ENCODE results near the gene AFAP1L2.

The AFAP1L2 gene, protein sequence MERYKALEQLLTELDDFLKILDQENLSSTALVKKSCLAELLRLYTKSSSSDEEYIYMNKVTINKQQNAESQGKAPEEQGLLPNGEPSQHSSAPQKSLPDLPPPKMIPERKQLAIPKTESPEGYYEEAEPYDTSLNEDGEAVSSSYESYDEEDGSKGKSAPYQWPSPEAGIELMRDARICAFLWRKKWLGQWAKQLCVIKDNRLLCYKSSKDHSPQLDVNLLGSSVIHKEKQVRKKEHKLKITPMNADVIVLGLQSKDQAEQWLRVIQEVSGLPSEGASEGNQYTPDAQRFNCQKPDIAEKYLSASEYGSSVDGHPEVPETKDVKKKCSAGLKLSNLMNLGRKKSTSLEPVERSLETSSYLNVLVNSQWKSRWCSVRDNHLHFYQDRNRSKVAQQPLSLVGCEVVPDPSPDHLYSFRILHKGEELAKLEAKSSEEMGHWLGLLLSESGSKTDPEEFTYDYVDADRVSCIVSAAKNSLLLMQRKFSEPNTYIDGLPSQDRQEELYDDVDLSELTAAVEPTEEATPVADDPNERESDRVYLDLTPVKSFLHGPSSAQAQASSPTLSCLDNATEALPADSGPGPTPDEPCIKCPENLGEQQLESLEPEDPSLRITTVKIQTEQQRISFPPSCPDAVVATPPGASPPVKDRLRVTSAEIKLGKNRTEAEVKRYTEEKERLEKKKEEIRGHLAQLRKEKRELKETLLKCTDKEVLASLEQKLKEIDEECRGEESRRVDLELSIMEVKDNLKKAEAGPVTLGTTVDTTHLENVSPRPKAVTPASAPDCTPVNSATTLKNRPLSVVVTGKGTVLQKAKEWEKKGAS

DNA sequence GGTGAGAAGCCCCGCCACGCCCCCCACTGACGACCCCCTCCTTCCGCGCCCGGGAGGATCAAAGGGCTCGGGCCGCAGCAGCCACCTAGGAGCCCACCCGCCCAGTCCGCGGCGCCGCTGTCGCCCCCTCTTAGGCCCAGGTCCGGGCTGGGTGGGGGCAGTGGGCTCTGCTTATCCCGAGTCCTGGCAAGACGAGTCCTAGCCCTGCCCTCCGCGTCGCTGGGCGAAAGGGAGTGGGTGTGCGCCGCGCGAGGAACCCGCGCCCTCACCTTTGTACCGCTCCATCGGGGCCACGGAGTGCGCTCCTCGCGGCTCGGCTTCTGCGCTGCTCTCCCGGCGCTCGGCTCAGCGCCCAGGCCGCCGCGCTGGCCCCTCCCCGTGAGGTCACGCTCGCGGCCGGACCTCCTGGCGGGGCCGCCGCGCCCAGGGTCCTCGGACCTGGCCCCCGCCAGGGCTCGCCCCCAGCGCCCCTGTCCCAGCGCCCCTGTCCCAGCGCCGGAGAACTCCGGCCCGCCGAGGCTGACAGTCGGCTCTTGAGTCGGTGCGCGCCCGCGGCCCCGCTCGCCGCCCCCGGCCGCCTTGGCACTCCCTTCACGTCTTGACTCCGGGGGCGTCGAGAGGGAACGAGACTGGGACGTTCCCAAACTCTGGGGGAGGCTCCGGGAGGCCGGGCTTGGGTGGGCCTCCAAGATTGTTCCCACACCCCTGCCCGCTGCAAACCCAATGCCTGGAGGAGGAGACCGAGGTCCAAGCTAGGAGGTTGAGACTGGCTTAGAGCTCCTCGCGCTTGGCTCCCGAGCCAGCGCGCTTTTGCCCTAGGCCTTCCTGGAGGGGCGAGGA lies at the start of gene AFAP1L2:
Gene AFAP1L2 (minus strand): TSS at position 332 of the 840 bp plus-strand sequence. CDS start 47 bp downstream, at position 285.
- no peak for DNase-seq

DNA sequence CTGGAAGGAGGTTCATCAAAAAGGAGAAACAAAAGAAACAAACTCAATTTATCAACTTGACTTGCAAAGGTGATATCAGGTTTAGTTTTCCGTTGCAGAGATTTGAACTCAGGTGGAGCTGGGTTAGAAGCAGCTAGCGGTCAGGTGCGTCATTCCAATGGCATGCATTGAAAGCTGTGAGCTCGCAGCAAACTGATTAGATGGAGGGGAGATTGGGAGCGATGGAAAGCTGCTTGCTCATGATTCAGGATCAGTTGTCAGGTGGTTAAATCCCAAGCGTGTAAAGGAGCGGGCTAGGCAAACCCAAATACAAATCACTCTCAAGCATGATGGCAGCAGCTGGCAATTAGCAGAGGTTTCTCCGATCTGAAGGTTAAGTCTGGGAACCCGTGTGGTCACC lies 49.3 kb upstream of the AFAP1L2 start:
- no peak for DNase-seq

DNA sequence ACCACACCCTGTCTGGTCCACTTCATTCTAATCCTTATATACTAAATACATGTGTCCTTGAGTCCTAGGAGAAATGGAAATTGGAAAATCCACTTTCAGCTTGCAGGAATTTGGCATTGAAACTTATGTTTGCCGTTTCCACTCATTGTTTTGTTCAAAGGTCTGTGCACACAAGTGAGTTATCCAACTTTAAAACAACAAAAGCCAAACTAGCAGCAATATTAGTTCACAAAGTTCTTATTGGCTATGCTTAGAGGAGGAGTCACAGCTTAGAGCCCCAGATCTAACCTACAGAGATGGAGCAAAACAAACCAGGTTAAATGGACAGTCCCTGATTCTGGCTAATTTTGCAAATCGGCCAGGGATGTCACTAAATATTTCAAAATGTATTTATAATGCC lies 44.6 kb upstream of the AFAP1L2 start:
- DNase-seq, result no peak

DNA sequence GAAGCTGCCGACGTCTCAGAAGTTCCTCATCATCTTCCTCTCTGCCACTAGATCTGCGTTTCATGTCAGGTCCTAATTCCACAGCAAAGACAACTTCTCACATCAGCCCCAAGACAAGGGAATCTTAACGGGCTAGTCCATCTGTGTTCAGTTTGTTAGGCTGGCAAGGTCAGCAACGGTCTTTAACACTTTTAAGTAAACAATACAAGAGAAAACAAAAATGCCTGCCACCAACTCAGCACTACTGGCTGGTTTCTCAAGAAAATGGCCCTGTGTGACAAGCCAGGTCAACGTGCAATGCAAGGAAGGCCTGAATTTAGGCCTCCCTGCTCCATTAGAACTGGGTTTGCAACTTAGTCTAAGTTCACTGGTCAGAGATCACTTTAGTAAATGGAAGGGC lies 41.0 kb upstream of the AFAP1L2 start:
- no peak for DNase-seq

DNA sequence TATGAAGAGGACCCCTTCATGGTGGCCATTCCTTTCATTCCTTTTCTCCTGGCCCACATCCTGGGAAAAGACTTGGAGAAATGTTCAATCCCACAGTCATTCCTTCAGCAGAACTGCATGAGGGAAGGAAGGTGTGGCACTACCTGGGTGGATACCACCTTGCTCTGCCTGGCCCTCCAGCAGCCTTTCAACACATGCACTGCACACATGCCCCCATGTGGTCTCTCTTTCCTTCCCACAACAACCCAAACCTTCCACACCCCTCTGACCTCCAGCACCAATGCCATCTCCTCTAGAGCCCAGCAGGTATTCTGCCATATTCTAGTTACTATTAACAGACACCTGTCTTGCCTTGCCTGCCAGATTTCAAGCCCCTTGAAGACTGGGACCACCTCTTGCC lies 40.5 kb upstream of the AFAP1L2 start:
- DNase-seq, result no peak

DNA sequence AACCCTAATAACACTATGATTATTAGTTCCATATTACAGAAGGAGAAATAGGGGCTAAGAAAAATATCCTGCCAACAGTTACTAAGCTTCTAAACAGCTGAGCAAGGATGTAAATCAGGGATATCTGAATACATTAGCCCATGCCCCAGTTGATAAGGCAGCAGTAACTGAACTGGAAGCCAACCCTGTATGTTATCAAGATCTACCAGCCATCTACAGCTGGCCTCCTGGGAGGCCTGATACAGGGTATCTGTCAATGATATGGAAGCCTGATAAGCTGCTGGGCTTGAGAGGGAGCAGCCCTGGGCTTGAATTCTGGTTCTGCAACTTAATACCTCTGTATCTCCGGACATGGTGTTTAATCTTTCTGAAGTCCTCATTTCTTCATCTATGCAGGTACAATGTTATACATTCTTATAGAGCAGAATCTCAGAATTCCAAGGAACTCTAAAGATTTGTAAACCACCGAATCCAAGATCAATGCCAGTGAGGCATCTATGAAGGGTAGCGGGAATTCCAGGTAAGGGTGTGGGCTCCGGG lies 37.9 kb upstream of the AFAP1L2 start:
- no peak for DNase-seq

DNA sequence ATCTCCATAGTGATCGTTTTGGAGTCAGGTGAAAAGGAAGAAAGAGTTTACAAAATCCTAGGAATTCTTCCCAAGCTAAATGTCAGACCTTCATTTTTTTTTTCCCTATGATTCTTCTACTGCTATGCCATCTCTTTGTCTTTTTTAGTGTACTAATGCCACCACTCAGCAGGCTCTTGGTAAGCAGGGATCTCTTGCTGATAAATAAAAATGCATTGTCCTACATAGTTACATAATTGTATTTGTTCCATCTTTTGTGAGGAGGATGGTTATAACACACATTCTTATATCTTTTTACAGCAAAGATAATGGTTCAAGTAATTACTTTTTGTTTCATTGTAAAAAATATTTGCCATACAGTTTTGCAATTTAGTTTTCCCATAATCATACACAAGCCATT lies 36.8 kb upstream of the AFAP1L2 start:
- no peak for DNase-seq

DNA sequence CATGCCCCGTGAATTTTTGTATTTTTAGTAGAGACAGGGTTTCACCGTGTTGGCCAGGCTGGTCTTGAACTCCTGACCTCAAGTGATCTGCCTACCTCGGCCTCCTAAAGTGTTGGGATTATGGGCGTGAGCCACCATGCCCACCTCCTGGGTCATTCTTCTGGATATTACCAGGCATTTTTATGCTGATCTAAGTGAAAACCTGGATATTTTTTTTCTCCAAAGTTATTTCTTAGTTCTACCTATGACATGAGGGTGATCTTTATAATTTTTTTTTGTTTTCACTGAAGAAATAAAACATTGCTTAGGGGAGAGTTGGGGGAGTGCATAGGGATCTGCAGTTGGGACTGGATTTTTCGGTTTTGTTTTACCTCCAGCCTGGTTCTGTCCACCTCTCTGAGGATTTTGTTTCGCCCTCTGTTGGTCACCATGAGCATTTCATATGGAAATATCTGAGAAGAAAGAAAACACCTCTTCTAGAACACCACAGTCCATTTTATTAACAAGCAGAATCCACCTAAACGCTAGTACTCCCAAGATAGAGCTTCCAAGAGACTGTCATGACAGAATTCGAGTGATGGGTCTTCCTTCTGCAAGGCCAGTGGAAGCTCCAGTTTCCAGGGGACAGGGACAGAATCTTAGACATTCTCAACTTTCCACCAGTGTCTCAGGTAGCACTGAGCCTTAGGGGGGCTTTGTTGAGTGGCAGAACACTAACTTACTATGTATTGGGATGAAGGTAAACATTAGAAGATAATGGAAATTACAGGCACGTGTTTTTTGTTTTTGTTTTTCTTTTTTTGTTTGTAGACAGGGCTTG lies 33.4 kb upstream of the AFAP1L2 start:
- DNase-seq, result no peak

DNA sequence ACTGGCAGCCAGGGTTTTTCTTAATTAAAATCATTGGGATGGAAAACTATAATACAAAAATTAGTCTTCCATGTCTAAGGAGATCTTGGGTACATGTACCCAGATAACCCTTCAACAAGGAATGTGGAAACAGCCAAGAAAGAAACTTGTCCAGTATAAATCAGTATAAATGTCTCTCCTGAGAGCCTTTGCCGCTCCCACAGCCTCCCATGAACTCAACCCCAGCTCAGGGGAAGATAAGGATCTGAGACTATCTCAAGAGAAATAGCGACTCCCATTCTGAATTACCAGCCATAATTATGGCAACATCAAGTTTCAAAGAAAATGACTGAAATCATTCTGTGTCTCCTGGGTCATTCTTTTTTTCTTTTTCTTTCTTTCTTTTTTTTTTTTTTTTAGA lies 32.6 kb upstream of the AFAP1L2 start:
- DNase-seq, result no peak

DNA sequence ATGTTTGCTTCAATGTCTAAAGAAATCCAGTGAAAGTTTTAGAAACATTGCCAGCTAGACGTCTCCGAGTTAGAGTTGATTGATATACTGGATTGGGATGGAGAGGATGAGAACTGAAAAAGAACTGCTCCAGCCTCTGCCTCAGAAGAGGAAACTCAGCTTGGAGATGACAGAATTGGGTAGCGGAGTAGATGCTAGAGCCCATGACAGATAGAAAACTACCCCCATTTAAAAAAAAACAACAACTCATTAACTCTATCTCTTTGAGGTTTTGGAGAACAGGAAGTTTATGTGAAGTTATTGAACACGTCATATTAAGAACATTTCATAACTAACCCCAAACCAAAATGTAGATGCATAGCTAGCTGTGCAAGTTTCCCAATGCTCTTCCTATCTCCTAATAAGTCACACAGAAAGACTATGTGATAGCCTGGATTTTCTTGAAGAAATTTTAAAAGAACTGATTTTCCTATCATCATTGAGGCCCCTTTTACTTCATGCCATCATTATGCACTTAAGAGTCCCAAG lies 28.3 kb upstream of the AFAP1L2 start:
- DNase-seq, result no peak

DNA sequence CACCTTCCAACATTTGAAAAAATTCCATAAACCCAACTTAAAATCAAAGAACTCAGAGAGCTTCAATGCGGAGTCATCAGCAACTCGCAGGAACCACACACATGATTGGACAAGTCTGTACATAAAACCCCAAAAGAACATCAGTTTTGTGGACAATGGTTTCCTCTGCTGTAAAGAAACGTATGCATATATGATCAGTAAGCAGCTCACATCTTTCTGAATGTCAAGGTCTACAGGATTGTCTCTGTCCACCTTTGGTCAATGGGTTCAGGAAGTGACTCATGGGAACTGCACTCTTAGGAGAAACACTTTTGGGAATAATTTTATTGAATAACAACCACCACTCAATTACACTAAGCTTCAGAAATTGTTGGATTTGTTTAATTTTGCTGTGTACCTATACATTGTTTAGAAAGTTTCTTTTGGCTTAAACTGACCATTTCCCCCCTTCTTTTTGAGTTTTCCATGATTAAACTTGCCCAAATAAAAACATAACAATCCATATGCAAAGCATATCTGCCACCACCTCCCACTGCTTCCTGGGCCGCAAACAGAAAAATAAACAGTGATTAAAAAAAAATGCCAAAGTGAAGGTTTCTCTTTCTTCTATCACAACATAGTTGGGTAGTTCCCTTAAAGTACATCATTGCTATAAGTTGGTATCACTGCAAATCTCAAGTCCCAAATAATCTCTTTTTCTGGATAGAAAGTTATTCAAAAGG lies 27.3 kb upstream of the AFAP1L2 start:
- no peak for DNase-seq

DNA sequence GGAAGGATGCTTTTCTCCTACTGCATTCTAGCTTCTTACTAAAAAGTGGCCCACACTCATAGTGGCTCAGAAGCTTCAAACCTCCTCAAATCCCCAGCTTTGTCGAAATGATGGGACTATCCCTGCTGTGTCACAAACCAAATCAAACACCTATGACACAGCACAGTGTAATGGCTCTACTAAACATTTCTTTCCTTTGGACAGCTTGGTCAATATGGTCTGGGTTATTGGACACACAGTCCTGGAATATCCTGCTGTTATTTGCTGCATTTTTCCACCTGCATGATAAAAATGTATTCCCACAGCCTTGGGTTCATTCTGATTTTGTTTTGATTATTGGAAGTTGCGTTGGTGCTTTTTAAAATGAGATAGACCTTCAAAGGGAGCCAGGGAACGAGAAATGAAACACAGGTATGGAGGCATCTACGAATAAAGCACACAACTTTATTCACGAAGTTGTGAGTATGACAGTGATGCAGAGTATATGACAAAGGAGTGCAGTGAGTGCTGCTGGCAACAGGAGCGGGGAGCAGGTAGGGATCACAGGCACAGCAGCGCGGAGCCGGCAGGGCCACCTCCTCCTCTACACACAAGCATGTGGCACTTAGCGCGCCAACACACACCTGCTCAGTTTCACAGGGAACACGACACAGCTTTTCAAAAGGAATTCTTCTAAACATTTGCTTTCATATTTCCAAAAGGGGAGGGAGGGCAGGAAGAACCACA lies 26.5 kb upstream of the AFAP1L2 start:
- no peak for DNase-seq

DNA sequence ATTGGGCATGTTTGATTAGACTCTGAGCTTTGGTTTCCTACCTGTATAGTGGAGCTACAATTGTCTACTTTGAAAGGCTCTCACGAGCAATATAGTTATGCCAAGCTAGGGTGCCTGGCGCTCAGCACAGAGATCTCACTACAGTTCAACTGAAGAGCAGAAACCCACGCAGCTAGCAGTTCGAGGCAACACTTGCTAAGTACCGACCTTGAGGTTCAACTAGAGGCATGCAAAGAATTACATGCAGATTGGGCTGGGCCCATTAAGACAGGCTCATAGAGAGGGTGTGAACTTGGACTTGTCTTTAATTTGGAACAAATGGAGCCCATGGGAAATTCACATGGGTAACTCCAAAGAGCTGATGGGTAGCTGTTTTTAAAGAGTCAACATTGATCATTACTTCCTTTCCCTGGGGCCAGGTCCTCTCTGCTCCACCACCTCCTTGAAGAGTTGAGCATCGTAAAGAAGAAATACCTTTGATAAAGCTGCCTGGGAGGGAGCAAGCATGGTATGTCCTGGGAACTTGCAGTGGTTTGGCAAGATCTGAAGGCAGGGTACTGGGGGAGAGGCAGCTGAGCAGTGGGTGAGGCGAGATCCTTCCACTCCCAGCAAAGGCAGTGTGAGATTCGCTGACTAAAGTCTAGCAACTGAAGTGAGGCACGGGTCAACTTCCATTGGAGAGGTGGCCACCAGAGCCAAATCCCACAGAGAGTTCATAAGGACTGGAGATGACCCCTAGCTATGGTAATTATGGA lies 25.5 kb upstream of the AFAP1L2 start:
- DNase-seq, result no peak

DNA sequence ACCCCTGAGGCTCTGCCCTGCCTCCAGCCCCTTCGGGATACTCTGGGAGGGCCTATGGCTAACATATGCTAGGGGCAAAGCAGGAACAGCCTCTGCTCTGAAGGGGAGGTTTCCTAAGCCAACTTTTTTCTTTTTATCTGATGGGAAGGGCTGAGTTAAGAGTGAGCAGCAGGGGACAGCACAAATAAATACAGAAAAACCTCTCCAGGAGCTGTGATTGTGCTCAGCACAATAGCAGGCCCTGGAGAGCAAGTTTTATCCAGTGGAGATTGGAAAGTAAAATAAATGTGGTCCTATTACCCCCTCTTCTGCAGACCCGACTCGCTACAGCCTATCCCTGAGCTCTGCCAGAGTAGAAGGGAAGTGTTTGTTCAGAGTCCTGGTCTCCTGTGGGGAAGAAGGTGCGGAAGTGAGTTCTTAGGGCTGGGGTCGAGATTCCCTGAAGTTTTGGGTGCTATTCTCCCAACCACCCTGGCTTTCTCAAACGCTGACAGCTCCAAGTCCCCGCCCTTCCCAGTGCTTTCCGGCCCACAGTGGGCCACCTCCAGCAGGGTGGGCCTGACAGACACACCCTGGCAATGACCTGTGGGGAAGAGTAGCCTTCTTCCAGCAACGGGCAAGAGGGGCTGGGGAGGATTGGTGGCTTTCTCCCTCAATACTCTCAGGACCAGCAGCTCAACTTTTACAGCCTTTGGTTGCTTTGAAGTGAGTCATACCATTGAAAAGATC lies 23.0 kb upstream of the AFAP1L2 start:
- no peak for DNase-seq

DNA sequence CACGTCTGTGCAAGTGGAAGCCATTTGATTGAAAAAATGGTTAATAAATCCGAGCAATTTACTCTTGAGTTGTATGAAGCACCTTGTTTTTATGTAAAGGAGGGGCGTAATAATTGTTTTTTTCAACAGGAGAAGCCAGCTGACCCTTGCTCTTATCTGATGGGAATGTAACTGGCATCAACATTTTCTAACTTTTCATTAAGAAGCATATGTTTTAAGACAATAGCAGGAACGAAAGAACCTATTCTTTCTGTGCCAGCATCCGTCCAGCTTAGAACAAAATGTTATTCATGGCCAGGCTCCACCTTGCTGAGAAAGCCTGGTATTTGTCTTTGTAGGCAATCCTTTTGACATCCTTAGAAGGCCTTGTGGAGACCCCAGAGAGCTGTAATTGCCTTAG lies 22.2 kb upstream of the AFAP1L2 start:
- DNase-seq, result no peak

DNA sequence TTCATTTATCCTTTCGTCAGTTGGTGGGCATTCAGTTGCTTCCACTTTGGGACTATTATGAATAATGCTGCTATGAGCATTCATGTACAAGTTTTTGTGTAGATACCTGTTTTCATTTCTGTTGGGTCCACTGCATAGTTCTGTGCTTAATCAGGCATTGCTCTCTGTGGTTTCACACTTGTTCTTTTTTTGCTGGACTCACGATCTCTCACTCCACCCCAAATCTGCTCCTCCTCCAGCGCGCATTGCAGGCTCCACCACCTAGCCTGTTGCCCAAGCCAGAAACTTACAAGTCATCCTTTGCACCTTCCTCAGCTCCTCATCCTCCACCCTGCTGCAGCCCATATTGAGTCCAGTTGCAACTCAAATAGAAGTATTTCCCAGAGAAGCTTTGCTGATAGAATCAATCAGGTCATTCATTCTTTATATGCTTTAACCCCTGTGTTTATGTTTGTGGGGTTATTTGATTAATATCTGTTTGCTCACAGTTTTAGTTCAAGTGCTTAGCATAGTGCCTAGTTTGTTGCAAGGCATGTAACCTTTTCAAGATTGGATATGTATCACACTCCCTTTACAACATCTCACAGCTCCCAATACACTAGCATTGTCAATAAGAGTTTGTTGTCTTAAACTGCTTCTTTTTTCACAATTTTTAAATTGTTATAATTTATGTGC lies 16.6 kb upstream of the AFAP1L2 start:
- no peak for DNase-seq

DNA sequence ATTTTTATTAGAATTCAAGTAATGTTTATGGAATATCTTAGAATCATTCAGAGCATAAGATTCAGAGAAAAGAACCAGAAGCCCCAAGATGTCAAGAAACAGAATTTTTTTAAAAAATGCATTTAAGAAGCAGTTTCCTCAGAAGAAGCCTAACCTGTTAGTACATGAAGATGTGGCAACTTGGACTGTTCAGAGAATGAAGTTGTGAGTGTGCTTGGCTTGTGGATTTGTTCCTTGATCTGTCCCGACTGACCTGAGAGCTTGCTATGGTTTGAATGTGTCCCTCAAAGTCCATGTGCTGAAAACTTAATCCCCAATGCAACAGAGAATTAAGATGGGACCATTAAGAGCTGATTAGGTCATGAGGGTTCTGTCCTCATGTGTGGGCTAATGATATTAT lies 13.8 kb upstream of the AFAP1L2 start:
- no peak for DNase-seq

Measured in stimulated activated CD4-positive, alpha-beta T cell treated with anti-CD3 and anti-CD28 coated beads, Interleukin-4, amount 100 ng/mL, for 24 hours (primary cell).